Measurements from ENCODE around the gene FUNDC2. TPM values are rescaled to one million over a fixed set of nuclear protein-coding genes. Genes with fewer than 3 reads are reported as not detected.
A peak's percentile ranks its signal among the peaks of the same experiment; 100 is the strongest.

FUNDC2 gene
- total and polyA plus RNA-seq, 2 donors (not counting 3 experiments of a cell fraction or from before 2014, with no cell fraction given) = 53.3 to 65.6 TPM

GRCh38 chrX:155027509-155028066 lies 944 bp downstream of the FUNDC2 start:
- FAIRE-seq (no peak), DNase-seq (ENCODE audit: low read depth, low spot score) (peak; percentile 44)
- TF ChIP-seq MAX (IDR thresholded peaks at IDR 0.05; ENCODE audit: insufficient read depth, insufficient read length) (no peak), GATA2 (IDR thresholded peaks at IDR 0.05; ENCODE audit: insufficient read depth, insufficient read length, low read depth, low read length) (no peak), JUN (IDR thresholded peaks at IDR 0.05; ENCODE audit: borderline replicate concordance, insufficient read depth, insufficient read length, low read depth) (no peak), MYC (IDR thresholded peaks at IDR 0.05; ENCODE audit: low read depth, low read length) (no peak), POLR2A (IDR thresholded peaks at IDR 0.05; ENCODE audit: low read depth, low read length) (no peak), CTCF (IDR thresholded peaks at IDR 0.05; ENCODE audit: extremely low read depth in 1 of 2, insufficient read depth in 1 of 2, low read depth in 1 of 2, low read length in 2 of 2) (no peak), POLR2AphosphoS5 (IDR thresholded peaks at IDR 0.05; ENCODE audit: insufficient read depth, low read depth, low read length) (no peak), FOS (IDR thresholded peaks at IDR 0.05; ENCODE audit: borderline replicate concordance, insufficient read depth, low read length) (no peak), EZH2 (IDR thresholded peaks at IDR 0.05; ENCODE audit: borderline replicate concordance, low read depth, low read length, severe bottlenecking) (no peak)
- no peaks in the 10 kb centered on the region for H3K9me3 ChIP-seq (replicated peaks; ENCODE audit: control insufficient read depth, insufficient read depth, low read length)
- peak overlapping the region; percentile 91 for H3K4me2 ChIP-seq (ENCODE audit: insufficient read depth, low read length)
- H3K9ac ChIP-seq (replicated peaks; ENCODE audit: extremely low read depth, insufficient read depth, low read length) = peak overlapping the region; percentile 95
- no peaks in the 10 kb centered on the region for H3K9me1 ChIP-seq (replicated peaks; ENCODE audit: control insufficient read depth, extremely low read depth, insufficient read depth, low read length)
- no peaks in the 10 kb centered on the region for H3K27me3 ChIP-seq (ENCODE audit: control insufficient read depth in 2 of 2, insufficient read depth in 2 of 2, low read length in 2 of 2)
- no peaks in the 10 kb centered on the region for H3K4me1 ChIP-seq (ENCODE audit: control insufficient read depth, extremely low read depth, insufficient read depth, low read length)
- dilution Hi-C loops (cut with MboI; ENCODE audit: extremely low pct_ligation_motif_present, low sequenced_read_pairs) (no loop called here), intact Hi-C loops (cut with micrococcal nuclease) (loop anchor here (2.0 to 5.0 kb wide), 2 partner anchors 47 to 190 kb away; partner anchors contain the start of gene VBP1)
- H3K79me2 ChIP-seq (ENCODE audit: control insufficient read depth, insufficient read depth, low read length) = peaks cover 10% of the 10 kb centered on the region
- H2AFZ ChIP-seq (ENCODE audit: low read depth, low read length) = peak overlapping the region; percentile 57
- peak overlapping the region; percentile 96 for H3K27ac ChIP-seq (ENCODE audit: insufficient read depth, low read depth, low read length)
- POLR2A ChIA-PET = no interaction called here
- no peaks in the 10 kb centered on the region for H3K36me3 ChIP-seq (ENCODE audit: control insufficient read depth in 2 of 2, extremely low read depth in 1 of 2, insufficient read depth in 2 of 2, low read length in 2 of 2)
- H3K4me3 ChIP-seq (replicated peaks in 1 of 3; ENCODE audit: insufficient read depth in 1 of 3, low read depth in 1 of 3, low read length in 3 of 3) = peak overlapping the region; percentile 61 to 96 (median 82)
- CTCF ChIA-PET = interaction anchor here (1.4 to 1.5 kb wide), 2 partner anchors 21 to 189 kb away, joined by 5 to 8 read pairs; partner anchors contain the start of gene VBP1
- H4K20me1 ChIP-seq (replicated peaks; ENCODE audit: control insufficient read depth, extremely low read depth, insufficient read depth, low read length) = no peaks in the 10 kb centered on the region
- TSS peak; percentile 62 for BruUV-seq (replicated peaks)

Data from endothelial cell of umbilical vein (primary cell).